GM19239 (cell line): Measurements from ENCODE around the gene TFAM.

Source experiments
- DNase-seq: peaks from one replicate; pipeline ENCODE4 v3.0.0; 2011; ENCODE audit warnings: low spot score; ENCODE audit not compliant: insufficient read length
- FAIRE-seq: peaks from 2 replicates; lab custom pipeline; 2011; peaks lifted over from hg19 to GRCh38; lab: Jason Lieb, UNC

Gene TFAM

DNA sequence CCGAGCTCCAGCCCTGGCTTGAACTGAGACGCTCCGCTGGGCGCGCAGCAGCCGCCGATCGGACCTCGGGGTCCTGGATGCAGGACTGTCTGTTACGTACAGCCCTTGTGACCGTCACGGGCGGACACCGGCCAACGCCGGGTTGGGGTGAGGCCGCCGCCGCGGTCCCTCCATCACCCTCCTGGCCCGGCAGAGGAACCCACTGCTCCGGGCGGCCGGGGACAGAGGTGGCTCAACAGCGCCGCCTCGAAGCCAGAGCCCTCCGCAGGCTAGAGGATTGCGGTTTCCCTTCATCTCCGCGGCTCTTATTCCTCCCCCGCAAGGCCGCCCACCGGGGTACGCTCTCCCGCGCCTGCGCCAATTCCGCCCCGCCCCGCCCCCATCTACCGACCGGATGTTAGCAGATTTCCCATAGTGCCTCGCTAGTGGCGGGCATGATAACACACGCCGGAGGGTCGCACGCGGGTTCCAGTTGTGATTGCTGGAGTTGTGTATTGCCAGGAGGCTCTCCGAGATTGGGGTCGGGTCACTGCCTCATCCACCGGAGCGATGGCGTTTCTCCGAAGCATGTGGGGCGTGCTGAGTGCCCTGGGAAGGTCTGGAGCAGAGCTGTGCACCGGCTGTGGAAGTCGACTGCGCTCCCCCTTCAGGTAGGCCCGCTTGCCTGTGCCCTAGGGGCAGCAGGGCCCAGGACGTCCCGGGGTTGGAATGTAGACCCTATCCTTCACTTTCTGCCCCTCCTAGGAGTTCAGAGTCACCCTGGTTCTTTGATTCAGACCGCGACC lies at the start of gene TFAM:
TSS of gene TFAM (plus strand) at position 412 of the 785 bp plus-strand sequence. CDS start at position 550, 138 bp downstream.
- FAIRE-seq (peak; percentile 97), DNase-seq (peak; percentile 57)

DNA sequence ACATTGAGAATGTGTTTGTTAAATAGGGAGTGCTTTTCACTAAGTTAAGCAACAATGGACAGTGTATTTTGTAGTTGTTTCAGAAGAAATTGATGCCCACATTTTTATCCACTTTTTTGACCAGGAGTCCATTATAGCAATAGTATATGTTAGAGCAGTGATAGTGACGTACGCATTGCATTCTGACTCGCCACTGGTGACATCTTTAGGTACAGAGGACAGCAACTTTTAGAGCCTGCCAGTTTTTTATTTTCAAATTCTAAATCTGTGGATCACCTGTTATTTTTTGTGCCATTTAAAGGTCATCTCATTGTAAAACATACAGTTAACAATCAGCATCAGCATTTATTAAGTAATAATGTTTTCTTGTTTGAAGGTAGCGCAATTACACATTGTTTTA lies 49.0 kb upstream of the TFAM start:
- DNase-seq (no peak), FAIRE-seq (no peak)

DNA sequence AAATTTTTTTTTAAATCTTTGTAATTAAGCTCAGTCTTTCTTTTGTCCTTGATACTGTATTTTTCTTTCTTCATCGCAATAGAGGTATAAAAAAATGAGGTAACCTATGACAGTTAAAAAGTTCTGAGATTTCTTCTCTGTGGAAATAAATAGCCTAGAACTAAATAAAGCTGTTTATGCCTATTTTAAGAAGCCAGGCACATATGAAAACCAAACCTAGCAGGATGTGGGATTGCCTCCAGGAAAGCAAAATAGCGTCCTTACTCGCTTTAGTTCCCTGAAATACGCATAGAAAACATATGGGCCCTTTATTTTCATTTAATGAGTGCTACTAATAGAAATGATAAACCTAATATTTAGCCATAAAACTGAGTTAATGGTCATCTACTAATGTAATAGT lies 43.8 kb upstream of the TFAM start:
- FAIRE-seq = no peak

DNA sequence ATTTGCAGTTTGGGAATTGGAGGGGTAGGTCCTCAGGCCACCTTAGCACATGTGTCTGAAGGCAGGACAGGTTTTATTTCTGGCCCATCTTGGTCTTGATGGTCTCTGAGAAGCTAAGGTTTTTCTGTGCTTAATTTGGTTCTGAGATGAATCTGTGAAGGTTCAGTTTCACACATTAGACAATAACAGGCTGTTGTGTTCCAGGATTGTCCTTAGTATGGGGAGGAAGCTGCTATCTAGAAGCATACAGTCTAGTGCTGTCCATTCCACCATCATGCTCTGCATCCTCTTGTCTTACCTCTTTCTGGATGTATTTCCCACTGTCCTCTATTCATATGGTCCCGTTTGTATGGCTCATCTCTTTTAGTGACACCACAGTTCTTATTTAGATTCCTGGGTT lies 43.3 kb upstream of the TFAM start:
- no peak for DNase-seq
- peak; percentile 4 for FAIRE-seq

More for the DNA sequence above, 43.8 kb upstream of the TFAM start:
- DNase-seq = no peak

DNA sequence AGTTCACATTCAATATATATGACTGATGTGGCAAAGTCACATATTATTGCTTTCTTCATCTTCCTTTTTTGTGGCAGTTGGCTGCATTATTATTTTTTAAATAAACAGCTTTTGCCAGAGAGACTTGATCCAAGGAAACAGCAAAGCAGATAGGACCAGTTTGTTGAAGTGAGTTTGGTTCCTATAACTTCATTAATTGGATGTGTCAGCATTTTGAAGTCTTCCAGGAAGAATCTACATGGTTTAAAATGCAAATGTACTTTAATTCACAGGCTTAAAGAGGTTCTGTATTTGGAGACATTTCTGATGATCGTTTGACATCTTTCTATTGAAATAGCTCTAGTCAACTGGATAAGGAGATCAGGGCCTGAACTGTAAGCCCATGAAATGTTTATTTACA lies 37.2 kb upstream of the TFAM start:
- DNase-seq (no peak), FAIRE-seq (no peak)

DNA sequence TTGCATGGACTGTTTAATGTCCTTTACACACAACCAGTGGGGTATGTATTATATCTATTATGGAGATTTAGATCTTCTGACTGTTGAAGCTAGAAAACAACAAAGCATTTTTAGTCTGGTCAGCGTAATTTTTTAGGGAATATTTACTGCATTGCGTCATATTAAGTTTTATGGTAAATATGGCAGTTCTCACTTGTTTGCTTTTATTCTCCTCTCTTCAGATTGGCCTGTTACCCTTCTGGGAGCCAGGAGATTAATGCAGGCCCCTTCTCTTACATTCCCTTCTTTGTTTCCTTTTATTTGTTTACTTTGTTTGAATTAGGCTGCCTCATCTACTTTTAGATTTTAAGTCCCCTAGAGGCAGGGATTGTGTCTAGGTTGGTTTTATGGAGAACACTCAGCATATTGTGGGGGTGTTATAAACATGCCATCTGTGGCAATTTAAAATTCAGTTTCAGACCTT lies 36.6 kb upstream of the TFAM start:
- no peak for DNase-seq
- no peak for FAIRE-seq

DNA sequence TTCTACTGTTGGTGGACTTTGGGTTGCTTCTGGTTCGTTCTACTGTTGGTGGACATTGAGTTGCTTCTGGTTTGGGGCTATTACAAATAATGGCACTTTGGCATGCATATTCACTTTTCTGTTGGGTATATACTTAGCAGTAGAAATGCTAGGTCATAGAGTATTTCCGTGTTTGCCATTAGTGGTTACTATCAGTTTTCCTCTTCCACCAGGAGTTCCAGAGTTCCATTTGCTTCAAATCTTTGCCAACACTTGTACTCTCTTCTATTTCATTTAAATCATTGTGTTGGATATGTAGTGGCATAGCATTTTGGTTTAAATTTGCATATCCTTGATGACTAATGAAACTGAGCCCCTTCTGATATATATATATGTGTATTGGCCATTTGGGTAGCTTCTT lies 35.2 kb upstream of the TFAM start:
- FAIRE-seq (no peak), DNase-seq (no peak)

DNA sequence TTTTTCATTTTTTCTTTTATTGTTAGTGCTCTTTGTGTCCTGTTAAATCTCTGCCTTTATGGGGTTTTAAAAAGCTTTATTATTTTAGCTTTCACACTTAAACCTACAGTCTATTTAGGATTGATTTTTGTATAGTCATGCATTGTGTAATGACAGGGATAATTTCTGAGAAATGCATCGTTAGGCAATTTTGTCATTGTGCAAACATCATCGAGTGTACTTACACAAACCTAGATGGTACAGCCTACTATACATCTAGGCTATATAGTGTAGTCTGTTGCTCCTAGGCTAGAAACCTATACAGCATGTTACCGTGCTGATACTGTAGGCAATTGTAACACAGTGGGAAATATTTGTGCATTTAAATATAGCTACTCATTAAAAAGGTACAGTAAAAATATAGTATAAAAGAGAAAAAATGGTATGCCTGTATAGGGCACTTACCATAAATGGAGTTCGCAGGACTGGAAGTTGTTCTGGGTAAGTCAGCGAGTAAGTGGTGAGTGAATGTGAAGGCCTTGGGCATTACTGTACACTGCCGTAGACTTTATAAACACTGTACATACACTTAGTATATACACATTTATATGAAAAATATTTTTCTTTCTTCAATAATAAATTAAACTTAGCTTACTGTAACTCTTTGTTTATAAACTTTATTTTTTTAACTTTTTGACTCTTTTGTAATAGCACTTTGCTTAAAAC lies 34.4 kb upstream of the TFAM start:
- no peak for DNase-seq
- FAIRE-seq = peak; percentile 18

DNA sequence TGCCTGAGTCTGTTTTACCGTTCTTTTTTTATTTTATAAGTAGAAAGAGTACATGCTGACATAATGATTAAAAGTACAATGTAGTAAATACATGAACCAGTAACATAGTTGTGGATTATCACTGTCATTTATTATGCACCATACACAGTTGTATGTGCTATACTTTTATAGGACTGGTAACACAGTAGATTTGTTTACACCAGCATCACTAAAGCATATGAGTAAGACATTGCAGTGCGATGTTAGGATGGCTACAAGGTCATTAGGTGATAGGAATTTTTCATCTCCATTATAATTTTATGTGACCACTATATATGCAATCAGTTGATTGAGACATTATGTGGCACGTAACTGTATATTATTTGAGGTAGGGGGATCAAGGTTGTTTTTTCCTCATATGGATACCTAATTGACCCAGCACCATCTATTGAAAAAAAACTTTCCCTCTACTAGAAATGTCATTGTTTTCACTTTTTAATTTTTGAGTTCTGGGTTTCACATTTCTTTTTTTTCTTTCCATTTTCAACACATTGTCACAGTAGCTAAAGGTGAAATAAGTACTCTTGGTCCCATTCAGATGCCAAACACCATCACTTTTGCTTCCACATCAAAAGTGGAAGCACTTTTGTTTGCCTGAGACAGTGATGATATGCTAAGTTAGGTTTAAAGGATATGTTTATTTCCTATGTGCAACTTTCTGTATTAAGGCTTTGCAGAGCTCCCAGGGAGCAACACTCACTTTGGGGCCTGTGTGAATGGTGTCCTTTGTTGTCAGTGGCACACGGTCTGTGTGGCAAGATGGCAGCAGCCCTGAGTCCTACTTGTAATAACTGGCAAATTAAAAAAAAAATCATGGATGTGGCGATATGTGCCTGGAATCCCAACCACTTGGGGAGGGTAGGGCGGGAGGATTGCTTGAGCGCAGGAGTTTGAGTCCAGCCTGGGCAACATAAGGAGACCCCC lies 33.3 kb upstream of the TFAM start:
- FAIRE-seq = no peak

DNA sequence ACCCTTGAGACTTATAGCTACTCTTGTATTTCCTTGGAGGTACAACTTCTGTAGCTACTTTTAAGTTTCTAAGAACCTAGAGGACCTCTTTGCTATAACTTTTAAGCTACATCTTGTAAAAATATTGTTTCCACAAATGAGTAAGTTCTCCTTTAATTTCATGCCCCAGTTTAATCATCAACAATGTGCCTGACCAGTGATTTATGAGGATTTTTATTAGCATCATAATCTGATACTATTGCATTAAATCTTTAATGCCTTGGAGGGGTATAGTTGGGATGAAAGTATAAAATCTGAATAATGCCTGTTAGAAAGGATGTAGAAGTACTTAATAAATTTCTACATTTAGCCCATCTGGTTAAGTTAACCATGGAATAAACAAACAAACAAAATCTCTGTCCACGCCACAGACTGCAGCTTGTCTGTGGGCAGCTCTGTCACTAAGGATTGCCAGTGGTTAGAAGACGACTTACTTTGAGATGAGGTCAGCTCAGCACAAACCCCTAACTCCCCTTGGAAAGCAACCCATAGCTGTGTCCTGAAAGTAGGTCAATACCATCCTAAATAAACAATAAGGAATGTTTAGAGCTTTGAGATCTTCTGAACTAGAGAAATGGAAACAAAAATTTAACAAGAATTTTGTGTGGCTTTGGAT lies 32.1 kb upstream of the TFAM start:
- no peak for FAIRE-seq
- no peak for DNase-seq

More for the DNA sequence above, 33.3 kb upstream of the TFAM start:
- DNase-seq = no peak

DNA sequence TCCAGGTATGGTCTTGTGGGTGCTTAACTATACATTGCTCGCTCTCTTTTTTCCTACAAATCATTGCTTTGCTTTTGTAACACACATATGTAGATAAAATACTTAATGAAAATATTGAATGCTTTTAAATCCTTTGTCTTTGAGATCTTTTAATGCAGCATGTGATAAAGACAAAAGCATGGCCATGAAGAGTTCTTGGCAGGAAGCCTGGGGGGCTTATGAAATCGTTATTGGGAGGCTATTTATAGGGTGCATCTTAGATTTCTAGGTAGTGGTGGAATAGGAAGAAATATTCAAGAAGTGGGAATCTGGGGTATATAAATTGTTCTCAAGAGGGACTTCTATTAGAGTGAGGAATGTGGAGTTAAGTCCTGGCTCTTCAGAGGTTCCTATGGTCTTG lies 28.5 kb upstream of the TFAM start:
- DNase-seq (no peak), FAIRE-seq (no peak)

DNA sequence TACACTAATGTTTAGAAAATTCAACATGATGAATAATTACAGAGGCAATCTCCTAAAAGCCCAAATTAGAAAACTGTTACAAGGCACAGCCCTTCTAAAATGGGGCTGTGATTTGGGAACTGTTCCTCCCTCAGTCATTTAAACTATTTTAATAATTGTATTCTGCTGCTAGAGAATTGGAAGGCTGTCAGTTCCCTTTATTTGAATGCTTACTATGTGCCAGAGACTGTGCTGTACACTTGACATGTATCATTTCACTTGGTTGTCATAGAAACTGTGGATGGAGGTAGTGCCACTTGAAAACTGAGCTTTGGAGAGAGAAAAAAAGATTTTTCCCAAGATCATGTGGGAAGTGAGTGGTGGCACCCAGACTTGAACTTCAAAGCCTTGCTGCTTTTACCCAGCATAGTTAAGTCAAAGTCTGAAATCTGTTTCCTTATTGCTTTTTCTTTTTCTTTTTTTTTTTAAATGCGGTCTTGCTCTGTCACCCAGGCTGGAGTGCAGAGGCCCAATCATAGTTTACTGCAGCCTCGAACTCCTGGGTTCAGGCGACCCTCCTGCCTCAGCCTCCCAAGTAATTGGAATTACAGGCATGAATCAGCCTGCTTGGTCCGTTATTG lies 26.8 kb upstream of the TFAM start:
- FAIRE-seq = no peak
- no peak for DNase-seq

DNA sequence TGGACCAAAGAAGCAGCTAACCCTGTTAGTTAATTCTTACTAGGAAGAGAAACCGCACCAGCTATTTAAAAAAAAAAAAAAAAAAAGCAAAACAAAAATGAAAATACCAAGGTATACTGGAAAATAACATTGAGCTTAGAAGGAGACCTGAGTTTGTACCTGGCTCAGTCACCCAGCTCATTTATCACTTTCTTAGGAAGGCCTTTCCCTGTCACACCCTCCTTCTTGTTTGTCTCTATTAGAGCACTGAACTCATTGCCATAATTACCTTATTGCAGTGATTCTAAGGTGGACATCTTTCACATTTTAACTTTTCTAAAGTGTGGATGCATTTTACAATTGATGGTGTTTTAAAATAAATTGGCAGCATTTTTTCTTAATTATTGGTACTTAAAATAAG lies 26.3 kb upstream of the TFAM start:
- DNase-seq (no peak), FAIRE-seq (no peak)

DNA sequence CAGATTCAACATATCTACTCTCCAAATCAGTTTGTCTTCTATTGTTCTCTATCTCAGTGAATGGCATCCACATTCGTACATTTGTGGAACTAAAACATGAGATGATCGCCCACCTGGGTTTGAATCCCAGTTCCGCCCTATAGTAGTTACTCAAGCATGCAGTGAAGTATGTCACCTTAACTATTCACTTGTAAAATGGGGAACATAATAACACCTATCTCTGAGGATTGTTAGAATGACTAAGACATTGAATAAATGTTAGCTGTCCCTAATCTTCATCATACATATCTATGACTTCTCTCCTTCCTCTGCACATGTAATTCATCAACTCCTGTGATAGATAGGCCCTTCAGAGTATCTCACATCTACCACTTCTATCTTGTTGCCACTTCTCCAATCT lies 25.7 kb upstream of the TFAM start:
- FAIRE-seq = no peak
- no peak for DNase-seq

DNA sequence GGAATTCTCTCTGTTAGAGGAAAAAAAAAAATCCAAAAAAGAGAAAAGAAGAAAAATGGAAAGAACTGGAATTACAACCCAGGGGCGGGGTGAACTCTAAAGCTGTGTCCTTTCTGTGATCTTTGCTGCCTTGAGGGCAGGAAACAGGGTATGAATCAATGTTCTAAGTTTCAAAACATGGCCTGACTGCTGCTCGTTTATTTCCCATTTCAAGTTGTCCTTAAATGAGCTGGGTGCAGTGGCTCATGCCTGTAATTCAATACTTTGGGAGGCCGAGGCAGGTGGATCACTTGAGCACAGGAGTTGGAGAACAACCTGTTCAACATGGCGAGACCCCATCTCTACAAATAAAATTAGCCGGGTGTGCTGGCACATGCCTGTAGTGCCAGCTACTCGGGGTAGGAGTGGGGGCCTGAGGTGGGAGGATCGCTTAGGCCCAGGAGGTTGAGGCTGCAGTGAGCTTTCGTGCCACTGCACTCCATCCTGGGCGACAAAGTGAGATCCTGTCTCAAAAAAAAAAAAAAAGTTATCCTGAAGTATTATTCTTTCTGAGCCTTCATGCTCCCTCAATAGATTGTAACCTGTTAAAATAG lies 24.7 kb upstream of the TFAM start:
- no peak for DNase-seq

DNA sequence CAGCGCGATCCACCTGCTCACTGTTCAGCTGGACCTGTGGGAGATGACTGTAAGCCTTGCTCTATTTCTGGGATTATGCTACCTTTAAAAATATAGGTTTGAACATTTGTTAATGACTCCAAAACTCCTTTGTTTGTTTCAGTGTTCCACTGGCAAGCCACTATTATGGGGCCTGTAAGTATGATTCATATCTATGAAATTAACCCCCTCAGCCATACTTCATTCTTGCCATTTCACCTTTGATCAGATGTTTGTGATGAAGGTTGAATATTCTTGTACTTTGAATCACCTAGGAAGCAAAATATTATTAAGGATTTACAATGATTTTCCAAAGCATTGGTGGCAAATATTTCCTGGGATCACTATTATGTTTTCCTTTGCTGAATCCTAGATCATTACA lies 23.9 kb upstream of the TFAM start:
- DNase-seq = no peak
- no peak for FAIRE-seq

More for the DNA sequence above, 24.7 kb upstream of the TFAM start:
- FAIRE-seq = no peak

DNA sequence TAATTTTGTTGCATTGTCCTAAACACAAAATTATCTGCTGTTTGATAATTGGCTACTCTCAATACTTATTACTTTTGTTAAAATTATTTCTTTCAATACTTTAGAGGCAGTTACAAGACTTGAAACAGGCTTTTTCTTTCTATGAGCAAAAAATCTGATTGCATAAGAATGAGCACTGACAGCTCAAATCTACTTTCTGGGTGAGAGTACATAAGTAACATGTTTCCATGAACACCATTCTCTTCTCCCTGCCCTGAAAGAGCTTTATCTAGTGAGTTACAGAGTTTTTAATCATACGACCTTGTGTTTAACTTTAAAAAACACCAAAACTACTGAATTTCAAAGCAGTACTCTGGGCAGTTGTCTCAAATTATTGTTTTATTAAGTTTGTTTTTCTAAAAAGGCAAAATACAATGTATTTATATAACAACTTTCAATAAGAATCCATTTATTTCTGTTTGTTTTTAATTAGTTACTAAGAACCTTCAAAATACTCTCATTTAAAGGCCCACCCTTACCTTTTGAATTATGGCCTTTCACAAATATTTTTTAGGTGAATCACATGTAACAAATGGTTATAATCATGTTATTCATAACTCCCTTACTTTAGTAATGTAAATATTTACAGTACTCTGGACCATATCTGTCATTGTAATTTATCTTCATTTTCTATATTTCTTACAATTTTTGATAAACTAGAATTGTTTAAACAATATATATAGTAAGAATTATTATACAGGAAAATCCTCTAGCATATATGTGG lies 23.0 kb upstream of the TFAM start:
- FAIRE-seq (no peak), DNase-seq (no peak)

DNA sequence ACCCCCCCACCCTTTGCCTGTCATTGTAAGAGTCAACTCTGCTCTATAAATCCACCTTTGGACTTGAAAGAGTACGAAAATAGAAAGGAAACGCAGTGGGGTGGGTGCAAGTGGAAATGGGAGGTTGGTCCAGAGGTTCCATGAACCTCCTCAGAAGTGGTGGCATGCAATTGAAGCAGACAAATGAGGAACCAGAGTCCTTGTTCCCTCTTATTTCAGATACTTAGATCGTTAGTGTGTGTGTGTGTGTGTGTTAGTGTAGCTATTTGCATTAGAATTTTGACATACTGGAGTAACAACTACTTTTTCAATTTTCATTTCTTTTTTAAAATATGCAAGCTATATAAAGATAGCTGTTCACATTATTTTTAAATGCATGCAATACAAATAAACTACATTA lies 18.1 kb upstream of the TFAM start:
- no peak for FAIRE-seq
- DNase-seq = no peak
